Measurements from ENCODE around the gene THAP11. TPM values are rescaled to one million over a fixed set of nuclear protein-coding genes. Genes with fewer than 3 reads are reported as not detected.

The THAP11 gene
- polyA plus RNA-seq, 3 donors: 17.6 to 84.2 (median 52.5) TPM

DNA sequence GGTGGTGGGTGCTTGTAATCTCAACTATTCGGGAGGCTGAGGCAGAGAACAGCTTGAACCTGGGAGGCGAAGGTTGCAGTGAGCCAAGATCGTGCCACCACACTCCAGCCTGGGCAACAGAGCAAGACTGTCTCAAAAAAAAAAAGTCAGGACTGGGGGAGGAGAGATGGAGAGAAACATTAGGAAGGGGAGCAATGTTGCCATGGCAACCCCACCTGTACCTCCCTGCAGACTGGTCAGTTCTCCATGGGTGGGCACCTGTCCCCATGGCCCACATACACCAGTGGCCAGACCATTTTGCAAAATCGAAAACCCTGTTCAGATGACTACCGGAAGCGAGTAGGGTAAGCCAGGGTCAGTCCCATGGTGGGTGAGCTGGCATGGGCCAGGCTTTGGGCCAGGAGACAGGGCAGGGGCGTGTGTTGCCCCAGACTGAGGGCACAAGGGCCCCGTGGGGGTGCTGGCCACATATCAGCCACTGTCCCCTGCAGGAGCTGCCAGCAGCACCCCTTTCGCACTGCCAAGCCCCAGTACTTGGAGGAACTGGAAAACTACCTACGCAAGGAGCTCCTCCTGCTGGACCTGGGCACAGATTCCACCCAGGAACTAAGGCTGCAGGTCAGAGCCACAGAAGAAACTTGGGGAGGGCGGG, 21.4 kb upstream of the THAP11 start:
- intact Hi-C loops (cut with micrococcal nuclease): loop anchor here in 1 of 2 donors (10.0 kb wide), 1 partner anchor 244 kb away; no protein-coding TSS in a partner anchor
- DNase-seq: no peak
- no peak overlapping the region for H3K27ac ChIP-seq (ENCODE audit: low read depth in 1 of 2, low read length in 2 of 2)
- Mint-ChIP-seq H3K36me3 (no peaks in the 10 kb centered on the region), H3K27ac (peak overlapping the region in 1 of 7 donors; percentile 53), H3K9me3 (no peaks in the 10 kb centered on the region), H3K4me3 (no peak overlapping the region), H3K4me1 (peaks cover 2% of the 10 kb centered on the region), H3K27me3 (ENCODE audit: low read depth in 3 of 3) (peaks cover 0 to 2% (median 1%) of the 10 kb centered on the region in 3 donors)
- TF ChIP-seq, protein P1, sequence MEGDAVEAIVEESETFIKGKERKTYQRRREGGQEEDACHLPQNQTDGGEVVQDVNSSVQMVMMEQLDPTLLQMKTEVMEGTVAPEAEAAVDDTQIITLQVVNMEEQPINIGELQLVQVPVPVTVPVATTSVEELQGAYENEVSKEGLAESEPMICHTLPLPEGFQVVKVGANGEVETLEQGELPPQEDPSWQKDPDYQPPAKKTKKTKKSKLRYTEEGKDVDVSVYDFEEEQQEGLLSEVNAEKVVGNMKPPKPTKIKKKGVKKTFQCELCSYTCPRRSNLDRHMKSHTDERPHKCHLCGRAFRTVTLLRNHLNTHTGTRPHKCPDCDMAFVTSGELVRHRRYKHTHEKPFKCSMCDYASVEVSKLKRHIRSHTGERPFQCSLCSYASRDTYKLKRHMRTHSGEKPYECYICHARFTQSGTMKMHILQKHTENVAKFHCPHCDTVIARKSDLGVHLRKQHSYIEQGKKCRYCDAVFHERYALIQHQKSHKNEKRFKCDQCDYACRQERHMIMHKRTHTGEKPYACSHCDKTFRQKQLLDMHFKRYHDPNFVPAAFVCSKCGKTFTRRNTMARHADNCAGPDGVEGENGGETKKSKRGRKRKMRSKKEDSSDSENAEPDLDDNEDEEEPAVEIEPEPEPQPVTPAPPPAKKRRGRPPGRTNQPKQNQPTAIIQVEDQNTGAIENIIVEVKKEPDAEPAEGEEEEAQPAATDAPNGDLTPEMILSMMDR (IDR thresholded peaks at IDR 0.05): no peak
- H4K20me1 ChIP-seq (ENCODE audit: insufficient read depth, low read length): no peaks in the 10 kb centered on the region
- no peaks in the 10 kb centered on the region for H3K27me3 ChIP-seq (ENCODE audit: control insufficient read depth in 2 of 2, insufficient read depth in 2 of 2, low read length in 2 of 2)
- 96% methylated on average over 10 of the region's 11 CpGs for WGBS (ENCODE audit: insufficient coverage)
- no peaks in the 10 kb centered on the region for H3K9me3 ChIP-seq (replicated peaks in 1 of 2; ENCODE audit: control insufficient read depth in 1 of 2, insufficient read depth in 1 of 2, low read length in 2 of 2)
- no peak overlapping the region for H2AFZ ChIP-seq (ENCODE audit: insufficient read depth, low read depth, low read length, poor library complexity, severe bottlenecking)
- no peaks in the 10 kb centered on the region for H3K36me3 ChIP-seq (replicated peaks in 1 of 2; ENCODE audit: control insufficient read depth in 1 of 2, insufficient read depth in 2 of 2, low read length in 2 of 2)
- H3K4me2 ChIP-seq (replicated peaks; ENCODE audit: extremely low read depth, low read length, poor library complexity, severe bottlenecking): no peak overlapping the region
- H3K79me2 ChIP-seq (ENCODE audit: insufficient read depth, low read length): no peaks in the 10 kb centered on the region
- H3K9ac ChIP-seq (ENCODE audit: insufficient read depth, low read length, poor library complexity, severe bottlenecking): no peak overlapping the region
- H3K4me3 ChIP-seq (replicated peaks in 1 of 3; ENCODE audit: low read depth in 2 of 3, low read length in 3 of 3): no peak overlapping the region
- no peaks in the 10 kb centered on the region for H3K4me1 ChIP-seq (ENCODE audit: control insufficient read depth in 1 of 2, insufficient read depth in 2 of 2, low read length in 2 of 2)

DNA sequence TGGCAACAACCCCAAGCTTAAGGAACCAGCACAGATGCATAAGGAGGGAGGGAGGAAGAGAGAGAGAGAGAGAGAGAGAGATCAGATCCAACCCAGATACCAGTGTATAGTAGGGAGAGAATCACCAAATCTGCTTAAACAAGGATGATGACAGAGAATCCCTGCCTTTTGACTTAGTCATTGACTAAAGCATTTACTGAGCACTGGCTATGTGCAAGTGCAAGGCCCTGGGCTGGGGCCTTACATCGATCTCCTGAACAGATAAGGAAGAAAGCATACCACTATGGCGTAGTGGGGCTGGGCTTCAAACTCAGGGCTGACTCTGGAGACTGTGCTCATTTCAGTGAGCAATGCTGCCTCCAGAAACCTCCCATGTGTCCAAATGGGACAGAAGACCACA, 19.6 kb upstream of the THAP11 start:
- WGBS (ENCODE audit: insufficient coverage): 100% methylated on average over 2 of the region's 2 CpGs
- Mint-ChIP-seq H3K9me3 (no peaks in the 10 kb centered on the region), H3K27me3 (ENCODE audit: low read depth in 3 of 3) (peaks cover 0 to 2% (median 0%) of the 10 kb centered on the region in 3 donors), H3K4me3 (no peak overlapping the region), H3K27ac (no peak overlapping the region), H3K36me3 (peaks cover 4 to 13% of the 10 kb centered on the region in 2 donors), H3K4me1 (no peaks in the 10 kb centered on the region)
- H3K4me2 ChIP-seq (replicated peaks; ENCODE audit: extremely low read depth, low read length, poor library complexity, severe bottlenecking): no peak overlapping the region
- no peak overlapping the region for H2AFZ ChIP-seq (ENCODE audit: insufficient read depth, low read depth, low read length, poor library complexity, severe bottlenecking)
- H4K20me1 ChIP-seq (ENCODE audit: insufficient read depth, low read length): no peaks in the 10 kb centered on the region
- intact Hi-C loops (cut with micrococcal nuclease): loop anchor here in 1 of 2 donors (10.0 kb wide), 1 partner anchor 242 kb away; no protein-coding TSS in a partner anchor
- no peaks in the 10 kb centered on the region for H3K27me3 ChIP-seq (ENCODE audit: control insufficient read depth in 2 of 2, insufficient read depth in 2 of 2, low read length in 2 of 2)
- no peaks in the 10 kb centered on the region for H3K4me1 ChIP-seq (ENCODE audit: control insufficient read depth in 1 of 2, insufficient read depth in 2 of 2, low read length in 2 of 2)
- H3K4me3 ChIP-seq (replicated peaks in 1 of 3; ENCODE audit: low read depth in 2 of 3, low read length in 3 of 3): no peak overlapping the region
- H3K36me3 ChIP-seq (replicated peaks in 1 of 2; ENCODE audit: control insufficient read depth in 1 of 2, insufficient read depth in 2 of 2, low read length in 2 of 2): peaks cover 8 to 17% of the 10 kb centered on the region in 2 donors
- no peak overlapping the region for H3K9ac ChIP-seq (ENCODE audit: insufficient read depth, low read length, poor library complexity, severe bottlenecking)
- no peaks in the 10 kb centered on the region for H3K79me2 ChIP-seq (ENCODE audit: insufficient read depth, low read length)
- DNase-seq: no peak
- no peaks in the 10 kb centered on the region for H3K9me3 ChIP-seq (replicated peaks in 1 of 2; ENCODE audit: control insufficient read depth in 1 of 2, insufficient read depth in 1 of 2, low read length in 2 of 2)
- H3K27ac ChIP-seq (ENCODE audit: low read depth in 1 of 2, low read length in 2 of 2): no peak overlapping the region
- TF ChIP-seq, protein P1 (IDR thresholded peaks at IDR 0.05): no peak
